ENCODE measurements around the gene CCDC126.

DNA sequence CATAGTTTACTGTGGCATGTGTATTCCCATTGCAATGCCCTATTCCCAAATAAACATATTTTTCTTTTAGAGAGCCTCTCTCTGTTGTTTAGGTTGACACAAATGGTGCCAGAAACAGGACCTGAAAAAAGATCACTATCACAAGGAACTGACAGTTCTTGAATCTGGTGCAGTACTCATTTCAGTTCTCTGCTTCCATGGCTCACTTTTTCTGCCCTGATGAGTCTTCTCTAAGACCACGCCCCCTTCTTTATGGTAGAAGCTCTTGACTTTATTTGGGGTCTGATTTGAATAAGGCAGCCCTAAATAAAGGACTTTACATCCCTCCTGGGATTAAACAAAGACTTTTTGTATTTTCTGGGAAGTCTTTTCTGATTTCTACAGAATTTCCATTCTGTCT lies 3.5 kb upstream of the CCDC126 start:
- TF ChIP-seq, protein P1, sequence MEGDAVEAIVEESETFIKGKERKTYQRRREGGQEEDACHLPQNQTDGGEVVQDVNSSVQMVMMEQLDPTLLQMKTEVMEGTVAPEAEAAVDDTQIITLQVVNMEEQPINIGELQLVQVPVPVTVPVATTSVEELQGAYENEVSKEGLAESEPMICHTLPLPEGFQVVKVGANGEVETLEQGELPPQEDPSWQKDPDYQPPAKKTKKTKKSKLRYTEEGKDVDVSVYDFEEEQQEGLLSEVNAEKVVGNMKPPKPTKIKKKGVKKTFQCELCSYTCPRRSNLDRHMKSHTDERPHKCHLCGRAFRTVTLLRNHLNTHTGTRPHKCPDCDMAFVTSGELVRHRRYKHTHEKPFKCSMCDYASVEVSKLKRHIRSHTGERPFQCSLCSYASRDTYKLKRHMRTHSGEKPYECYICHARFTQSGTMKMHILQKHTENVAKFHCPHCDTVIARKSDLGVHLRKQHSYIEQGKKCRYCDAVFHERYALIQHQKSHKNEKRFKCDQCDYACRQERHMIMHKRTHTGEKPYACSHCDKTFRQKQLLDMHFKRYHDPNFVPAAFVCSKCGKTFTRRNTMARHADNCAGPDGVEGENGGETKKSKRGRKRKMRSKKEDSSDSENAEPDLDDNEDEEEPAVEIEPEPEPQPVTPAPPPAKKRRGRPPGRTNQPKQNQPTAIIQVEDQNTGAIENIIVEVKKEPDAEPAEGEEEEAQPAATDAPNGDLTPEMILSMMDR (IDR thresholded peaks at IDR 0.05 in 2 of 3, conservative IDR thresholded peaks at IDR 0.05 in 1 of 3; ENCODE audit: control insufficient read depth in 2 of 3, extremely low read depth in 1 of 3, insufficient read depth in 1 of 3, low read depth in 3 of 3, low read length in 3 of 3) = no peak
- TF ChIP-seq POLR2A (IDR thresholded peaks at IDR 0.05; ENCODE audit: low read depth, low read length) = no peak
- no peak for TF ChIP-seq NFYB (IDR thresholded peaks at IDR 0.05; ENCODE audit: insufficient read depth, low read depth, low read length)
- no peak for TF ChIP-seq CHD1 (IDR thresholded peaks at IDR 0.05; ENCODE audit: low read depth, low read length)
- no peak for TF ChIP-seq POLR2AphosphoS5 (IDR thresholded peaks at IDR 0.05; ENCODE audit: low read length)
- TF ChIP-seq RCOR1 (conservative IDR thresholded peaks at IDR 0.05; ENCODE audit: low read depth, low read length) = no peak
- TF ChIP-seq TCF12 (IDR thresholded peaks at IDR 0.05; ENCODE audit: low read depth, low read length) = no peak
- TF ChIP-seq, protein P2, sequence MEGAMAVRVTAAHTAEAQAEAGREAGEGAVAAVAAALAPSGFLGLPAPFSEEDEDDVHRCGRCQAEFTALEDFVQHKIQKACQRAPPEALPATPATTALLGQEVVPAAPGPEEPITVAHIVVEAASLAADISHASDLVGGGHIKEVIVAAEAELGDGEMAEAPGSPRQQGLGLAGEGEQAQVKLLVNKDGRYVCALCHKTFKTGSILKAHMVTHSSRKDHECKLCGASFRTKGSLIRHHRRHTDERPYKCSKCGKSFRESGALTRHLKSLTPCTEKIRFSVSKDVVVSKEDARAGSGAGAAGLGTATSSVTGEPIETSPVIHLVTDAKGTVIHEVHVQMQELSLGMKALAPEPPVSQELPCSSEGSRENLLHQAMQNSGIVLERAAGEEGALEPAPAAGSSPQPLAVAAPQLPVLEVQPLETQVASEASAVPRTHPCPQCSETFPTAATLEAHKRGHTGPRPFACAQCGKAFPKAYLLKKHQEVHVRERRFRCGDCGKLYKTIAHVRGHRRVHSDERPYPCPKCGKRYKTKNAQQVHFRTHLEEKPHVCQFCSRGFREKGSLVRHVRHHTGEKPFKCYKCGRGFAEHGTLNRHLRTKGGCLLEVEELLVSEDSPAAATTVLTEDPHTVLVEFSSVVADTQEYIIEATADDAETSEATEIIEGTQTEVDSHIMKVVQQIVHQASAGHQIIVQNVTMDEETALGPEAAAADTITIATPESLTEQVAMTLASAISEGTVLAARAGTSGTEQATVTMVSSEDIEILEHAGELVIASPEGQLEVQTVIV (IDR thresholded peaks at IDR 0.05; ENCODE audit: borderline replicate concordance, partially characterized antibody) = no peak
- TF ChIP-seq MTA3 (IDR thresholded peaks at IDR 0.05; ENCODE audit: borderline replicate concordance, low read length) = no peak
- TF ChIP-seq HDAC6 (IDR thresholded peaks at IDR 0.05; ENCODE audit: unreplicated experiment) = no peak
- TF ChIP-seq HCFC1 (IDR thresholded peaks at IDR 0.05; ENCODE audit: low read length) = no peak
- no peak for TF ChIP-seq ETV6 (conservative IDR thresholded peaks at IDR 0.05 in 1 of 2, IDR thresholded peaks at IDR 0.05 in 1 of 2; ENCODE audit: borderline replicate concordance in 1 of 2, low read depth in 1 of 2)
- no peak for TF ChIP-seq RELA (IDR thresholded peaks at IDR 0.05; ENCODE audit: borderline replicate concordance, partially characterized antibody)
